Neuronal stem cell (in vitro differentiated cells): ENCODE measurements around the gene ZNF200.

Source experiments
- DNase-seq: peaks from one replicate; pipeline ENCODE4 v3.0.0-alpha.2; 2013; ENCODE audit warnings: low spot score
- H2AFZ ChIP-seq: one replicate; pipeline ENCODE4 v1.6.1; 2013; ENCODE audit warnings: mild to moderate bottlenecking, low read length, inconsistent platforms
- H2AK5ac ChIP-seq: 2 replicates; pipeline ENCODE4 v1.6.1; 2013; ENCODE audit warnings: low read depth, mild to moderate bottlenecking, inconsistent platforms, low read length, moderate library complexity, mixed read lengths
- H2BK120ac ChIP-seq: 2 replicates; pipeline ENCODE4 v1.6.1; 2013; ENCODE audit warnings: low read depth, mild to moderate bottlenecking, inconsistent platforms, low read length, moderate library complexity, mixed read lengths
- H2BK12ac ChIP-seq: one replicate; pipeline ENCODE4 v1.6.1; 2013; ENCODE audit warnings: low read length, inconsistent platforms
- H2BK15ac ChIP-seq: 2 replicates; pipeline ENCODE4 v1.6.1; 2013; ENCODE audit warnings: mild to moderate bottlenecking, low read length, inconsistent platforms, mixed read lengths
- H2BK5ac ChIP-seq: one replicate; pipeline ENCODE4 v1.6.1; 2013; ENCODE audit warnings: inconsistent platforms, mild to moderate bottlenecking, low read length, moderate library complexity
- H3K14ac ChIP-seq: one replicate; pipeline ENCODE4 v1.6.1; 2013; ENCODE audit warnings: low read length, inconsistent platforms
- H3K18ac ChIP-seq: 2 replicates; pipeline ENCODE4 v1.6.1; 2013; ENCODE audit warnings: low read length, inconsistent platforms
- H3K23ac ChIP-seq: 2 replicates; pipeline ENCODE4 v1.6.1; 2013; ENCODE audit warnings: low read depth, mild to moderate bottlenecking, mixed read lengths, low read length, inconsistent platforms; ENCODE audit not compliant: poor library complexity
- H3K27ac ChIP-seq: replicated peaks from 3 replicates; pipeline ENCODE4 v1.5.1; 2013; ENCODE audit warnings: low read length, inconsistent platforms
- H3K27me3 ChIP-seq, 3 experiments: 2 replicates each; pipeline ENCODE4 v1.6.1; 2013; ENCODE audit warnings: low read length in 3 of 3, mild to moderate bottlenecking in 2 of 3, inconsistent platforms in 1 of 3, low read depth in 1 of 3, mixed read lengths in 1 of 3, moderate library complexity in 1 of 3; ENCODE audit not compliant: control insufficient read depth in 3 of 3, insufficient read depth in 3 of 3
- H3K36me3 ChIP-seq, 2 donors: replicated peaks in 1 of 2; 2 replicates each; pipeline ENCODE4 v1.6.1; 2013; ENCODE audit warnings: low read length in 2 of 2; ENCODE audit not compliant: control insufficient read depth in 2 of 2, insufficient read depth in 2 of 2
- H3K4ac ChIP-seq: 2 replicates; pipeline ENCODE4 v1.6.1; 2013; ENCODE audit warnings: inconsistent platforms, mild to moderate bottlenecking, low read length, moderate library complexity
- H3K4me1 ChIP-seq, 2 donors: 1 replicate in 1 of 2; 2 replicates in 1 of 2; pipeline ENCODE4 v1.6.1; 2013; ENCODE audit warnings: low read length in 2 of 2, low read depth in 1 of 2; ENCODE audit not compliant: control insufficient read depth in 2 of 2, insufficient read depth in 1 of 2
- H3K4me2 ChIP-seq: one replicate; pipeline ENCODE4 v1.6.1; 2013; ENCODE audit warnings: mild to moderate bottlenecking, low read length, inconsistent platforms; ENCODE audit not compliant: insufficient read depth, poor library complexity, severe bottlenecking
- H3K4me3 ChIP-seq, 2 donors: 2 replicates each; pipeline ENCODE4 v1.5.1; 2013; ENCODE audit warnings: low read length in 2 of 2, mild to moderate bottlenecking in 2 of 2, inconsistent platforms in 1 of 2, moderate library complexity in 1 of 2
- H3K79me1 ChIP-seq: one replicate; pipeline ENCODE4 v1.6.1; 2013; ENCODE audit warnings: low read depth, mild to moderate bottlenecking, inconsistent platforms, low read length, moderate library complexity
- H3K9ac ChIP-seq: one replicate; pipeline ENCODE4 v1.6.1; 2013; ENCODE audit warnings: mild to moderate bottlenecking, low read depth, low read length, inconsistent platforms; ENCODE audit not compliant: poor library complexity
- H3K9me3 ChIP-seq, 2 donors: replicated peaks in 1 of 2; 2 replicates each; pipeline versions ENCODE3 to v1.6.1; 2013; ENCODE audit warnings: low read length in 2 of 2, mild to moderate bottlenecking in 2 of 2, inconsistent platforms in 1 of 2, low read depth in 1 of 2, mixed read lengths in 1 of 2, moderate library complexity in 1 of 2; ENCODE audit not compliant: control insufficient read depth in 2 of 2, insufficient read depth in 1 of 2
- H4K8ac ChIP-seq: one replicate; pipeline ENCODE4 v1.6.1; 2013; ENCODE audit warnings: low read depth, mild to moderate bottlenecking, inconsistent platforms, low read length, moderate library complexity
- H4K91ac ChIP-seq: one replicate; pipeline ENCODE4 v1.6.1; 2013; ENCODE audit warnings: low read length, low read depth, mild to moderate bottlenecking, inconsistent platforms; ENCODE audit not compliant: poor library complexity
- WGBS, 2 donors: extraction: QIAGEN DNeasy Blood & Tissue Kit; methylation state at CpG; one replicate each; pipeline ENCODE4 v1.1.7; 2013; ENCODE audit warnings: missing lambda C conversion rate in 2 of 2, mixed read lengths in 1 of 2; ENCODE audit not compliant: insufficient read length in 2 of 2, insufficient replicate concordance in 1 of 2; ENCODE audit errors: extremely low coverage in 2 of 2; 5-methylcytosine and 5-hydroxymethylcytosine counted together

ZNF200 gene

GRCh38 chr16:3256866-3257465, 22.0 kb upstream of the ZNF200 start:
- H2BK5ac ChIP-seq: no peak overlapping the region
- no peaks in the 10 kb centered on the region for H3K79me1 ChIP-seq
- no peak overlapping the region for H3K18ac ChIP-seq
- no peak overlapping the region for H2BK15ac ChIP-seq
- no peak overlapping the region for H3K4ac ChIP-seq
- no CpG with 5 or more reads among the region's 9 CpGs for WGBS, 2 donors
- no peak overlapping the region for H4K91ac ChIP-seq
- no peak overlapping the region for H3K4me3 ChIP-seq
- no peak overlapping the region for H4K8ac ChIP-seq
- no peak overlapping the region for H2BK12ac ChIP-seq
- H3K9ac ChIP-seq: no peak overlapping the region
- H3K23ac ChIP-seq: no peak overlapping the region
- DNase-seq: no peak
- no peak overlapping the region for H3K4me2 ChIP-seq
- H3K27ac ChIP-seq: no peak overlapping the region
- H2AK5ac ChIP-seq: no peak overlapping the region
- peaks cover 0 to 24% (median 0%) of the 10 kb centered on the region in 3 experiments for H3K27me3 ChIP-seq
- H3K14ac ChIP-seq: no peak overlapping the region
- no peak overlapping the region for H2AFZ ChIP-seq
- no peaks in the 10 kb centered on the region for H3K36me3 ChIP-seq
- H3K4me1 ChIP-seq: no peaks in the 10 kb centered on the region
- peaks cover 0 to 22% of the 10 kb centered on the region in 2 donors for H3K9me3 ChIP-seq
- H2BK120ac ChIP-seq: no peak overlapping the region

GRCh38 chr16:3256146-3256865, 21.3 kb upstream of the ZNF200 start, which contains the start of gene MEFV:
MEFV (minus strand) TSS chr16:3256633; CDS start chr16:3256587, 46 bp downstream.
- H3K27ac ChIP-seq: no peak within 1 kb of the TSS
- no peak within 1 kb of the TSS for H4K91ac ChIP-seq
- peak within 1 kb of the TSS; percentile 14 for H3K4ac ChIP-seq
- DNase-seq: no peak
- no peaks in the 10 kb centered on the region for H3K36me3 ChIP-seq
- H3K9ac ChIP-seq: no peak within 1 kb of the TSS
- no peak within 1 kb of the TSS for H3K4me2 ChIP-seq
- H3K23ac ChIP-seq: no peak within 1 kb of the TSS
- no peaks in the 10 kb centered on the region for H3K79me1 ChIP-seq
- H2BK15ac ChIP-seq: no peak within 1 kb of the TSS
- H3K27me3 ChIP-seq: peaks cover 0 to 28% (median 0%) of the 10 kb centered on the region in 3 experiments
- H2BK120ac ChIP-seq: no peak within 1 kb of the TSS
- no peak within 1 kb of the TSS for H2AFZ ChIP-seq
- no peak within 1 kb of the TSS for H2BK12ac ChIP-seq
- no peaks in the 10 kb centered on the region for H3K4me1 ChIP-seq
- H3K9me3 ChIP-seq: peaks cover 0 to 22% of the 10 kb centered on the region in 2 donors
- H4K8ac ChIP-seq: no peak within 1 kb of the TSS
- no peak within 1 kb of the TSS for H2AK5ac ChIP-seq
- WGBS, 2 donors: no CpG with 5 or more reads among the region's 14 CpGs
- H3K18ac ChIP-seq: no peak within 1 kb of the TSS
- peak within 1 kb of the TSS in 1 of 2 donors; percentile 27 for H3K4me3 ChIP-seq
- no peak within 1 kb of the TSS for H3K14ac ChIP-seq
- no peak within 1 kb of the TSS for H2BK5ac ChIP-seq

- no peak overlapping the region for H3K27ac ChIP-seq
- H3K4ac ChIP-seq: no peak overlapping the region
- no peak overlapping the region for H3K18ac ChIP-seq
- no peak overlapping the region for H3K4me3 ChIP-seq
- no peak overlapping the region for H3K23ac ChIP-seq
- no peaks in the 10 kb centered on the region for H3K36me3 ChIP-seq
- H3K27me3 ChIP-seq: peaks cover 0 to 41% (median 0%) of the 10 kb centered on the region in 3 experiments
- peaks cover 0 to 24% of the 10 kb centered on the region in 2 donors for H3K9me3 ChIP-seq
- H3K4me2 ChIP-seq: no peak overlapping the region
- H3K9ac ChIP-seq: no peak overlapping the region
- no peak overlapping the region for H2BK15ac ChIP-seq
- no peak overlapping the region for H2AK5ac ChIP-seq
- no CpG with 5 or more reads among the region's 35 CpGs for WGBS, 2 donors
- no peak overlapping the region for H4K8ac ChIP-seq
- H2BK120ac ChIP-seq: no peak overlapping the region
- no peaks in the 10 kb centered on the region for H3K4me1 ChIP-seq
- H3K14ac ChIP-seq: no peak overlapping the region
- H3K79me1 ChIP-seq: no peaks in the 10 kb centered on the region
- H2BK5ac ChIP-seq: no peak overlapping the region
- no peak overlapping the region for H2BK12ac ChIP-seq
- DNase-seq: no peak
- H4K91ac ChIP-seq: no peak overlapping the region
- H2AFZ ChIP-seq: peak overlapping the region; percentile 40
These were observed 19.4 kb upstream of the ZNF200 start for GRCh38 chr16:3254309-3254708.

- H3K4me2 ChIP-seq: no peak overlapping the region
- H2BK15ac ChIP-seq: no peak overlapping the region
- H3K36me3 ChIP-seq: no peaks in the 10 kb centered on the region
- H3K79me1 ChIP-seq: no peaks in the 10 kb centered on the region
- H2AFZ ChIP-seq: no peak overlapping the region
- H2AK5ac ChIP-seq: no peak overlapping the region
- no peak overlapping the region for H4K8ac ChIP-seq
- no peak overlapping the region for H3K18ac ChIP-seq
- no peak overlapping the region for H4K91ac ChIP-seq
- peaks cover 0 to 51% (median 0%) of the 10 kb centered on the region in 3 experiments for H3K27me3 ChIP-seq
- H2BK12ac ChIP-seq: no peak overlapping the region
- H3K14ac ChIP-seq: no peak overlapping the region
- no peak overlapping the region for H3K23ac ChIP-seq
- no peaks in the 10 kb centered on the region for H3K4me1 ChIP-seq
- no peak overlapping the region for H3K4ac ChIP-seq
- H3K9me3 ChIP-seq: peaks cover 0 to 21% of the 10 kb centered on the region in 2 donors
- no peak for DNase-seq
- no peak overlapping the region for H2BK5ac ChIP-seq
- no peak overlapping the region for H3K4me3 ChIP-seq
- no peak overlapping the region for H3K9ac ChIP-seq
- H3K27ac ChIP-seq: no peak overlapping the region
- WGBS, 2 donors: no CpG with 5 or more reads among the region's 4 CpGs
- no peak overlapping the region for H2BK120ac ChIP-seq
These were observed 18.0 kb upstream of the ZNF200 start for GRCh38 chr16:3252967-3253366.
